Left kidney (tissue), 2 donors: ENCODE measurements around the gene EIF2B5. TPM values are rescaled to one million over a fixed set of nuclear protein-coding genes. Genes with fewer than 3 reads are reported as not detected.

Source experiments
- DNase-seq: peaks from one replicate; pipeline ENCODE4 v3.0.0-alpha.2; 2013
- polyA plus RNA-seq: library from polyadenylated mRNA; unstranded; fragments of 120-200 nt; gene quantifications from one replicate; pipeline ENCODE4 v1.2.1, GENCODE V29; 2013; ENCODE audit not compliant: insufficient read length

Gene EIF2B5
- polyA plus RNA-seq, 1 donor = 54.6 TPM

DNA sequence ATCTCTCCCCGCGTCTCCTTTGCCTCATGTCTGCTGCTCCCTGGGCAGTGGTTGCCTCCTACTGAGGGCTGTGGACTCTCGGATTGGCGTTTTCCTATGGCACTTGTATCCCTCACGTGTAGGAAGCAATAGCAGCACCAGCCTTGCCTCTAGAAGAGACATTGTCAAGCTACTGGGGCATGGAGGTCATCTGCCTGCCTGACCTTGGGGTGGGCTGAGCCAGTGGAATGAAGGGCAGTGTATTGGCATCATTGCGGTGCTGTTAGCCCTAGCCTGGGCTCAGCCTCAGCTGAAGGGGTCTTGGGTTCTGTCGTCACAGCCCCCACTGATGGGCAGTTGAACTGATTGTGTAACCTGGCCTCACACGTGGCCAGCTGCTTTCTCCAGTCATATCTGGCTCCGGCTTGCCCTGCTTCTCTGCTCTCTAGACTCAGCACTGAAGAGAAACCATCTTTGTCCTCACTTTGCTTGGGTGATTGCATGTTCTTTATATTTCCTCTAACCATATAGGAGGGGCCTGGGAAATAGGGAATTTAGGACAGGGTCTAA is 58.9 kb downstream of the EIF2B5 start:
- no peak for DNase-seq

Other genes with a start within 250 kb of the EIF2B5 start
- gene ABCC5, start 117.5 kb upstream of the EIF2B5 start, polyA plus RNA-seq = 68.0 TPM
- gene HTR3D, start 103.6 kb upstream of the EIF2B5 start, polyA plus RNA-seq = not detected
- not detected for gene HTR3C, start 82.3 kb upstream of the EIF2B5 start, polyA plus RNA-seq
- gene HTR3E, start 38.3 kb upstream of the EIF2B5 start, polyA plus RNA-seq = not detected
- 83.6 TPM for gene DVL3, start 20.0 kb downstream of the EIF2B5 start, polyA plus RNA-seq
- 380 TPM for gene AP2M1, start 39.5 kb downstream of the EIF2B5 start, polyA plus RNA-seq
- 65.4 TPM for gene ABCF3, start 50.8 kb downstream of the EIF2B5 start, polyA plus RNA-seq
- gene VWA5B2, start 94.2 kb downstream of the EIF2B5 start, polyA plus RNA-seq = 2.2 TPM
- gene ALG3, start 113.6 kb downstream of the EIF2B5 start, polyA plus RNA-seq = 37.0 TPM
- gene EEF1AKMT4, start 114.3 kb downstream of the EIF2B5 start, polyA plus RNA-seq = 2.2 TPM
- 0.25 TPM for gene CAMK2N2, start 126.2 kb downstream of the EIF2B5 start, polyA plus RNA-seq
- not detected for gene ECE2, start 140.7 kb downstream of the EIF2B5 start, polyA plus RNA-seq
- 252 TPM for gene PSMD2, start 163.9 kb downstream of the EIF2B5 start, polyA plus RNA-seq
- gene EIF4G1, start 179.2 kb downstream of the EIF2B5 start, polyA plus RNA-seq = 178 TPM
- 9.9 TPM for gene FAM131A, start 202.2 kb downstream of the EIF2B5 start, polyA plus RNA-seq
- gene CLCN2, start 226.2 kb downstream of the EIF2B5 start, polyA plus RNA-seq = 13.1 TPM
- 106 TPM for gene POLR2H, start 226.4 kb downstream of the EIF2B5 start, polyA plus RNA-seq
- 3.3 TPM for gene THPO, start 242.8 kb downstream of the EIF2B5 start, polyA plus RNA-seq
- 10.6 TPM for gene CHRD, start 244.7 kb downstream of the EIF2B5 start, polyA plus RNA-seq